Cardiac muscle cell (in vitro differentiated cells and primary cell): ENCODE data around the gene CBX5. TPM values are rescaled to one million over a fixed set of nuclear protein-coding genes. Genes with fewer than 3 reads are reported as not detected.

Experiments used
- DNase-seq, 2 donors: peaks; one replicate each; pipeline versions ENCODE4 v3.0.0 to v3.0.0-alpha.2; 2010 to 2017; ENCODE audit warnings: low read depth in 1 of 2, low spot score in 1 of 2
- H3K27ac ChIP-seq: fragments of 200-600 bp; sonication (generic); 2 replicates; pipeline ENCODE4 v1.5.1; 2016
- H3K27me3 ChIP-seq: fragments of 200-600 bp; sonication (generic); 2 replicates; pipeline ENCODE4 v1.6.0; 2016; ENCODE audit warnings: control low read depth
- H3K36me3 ChIP-seq: fragments of 200-600 bp; sonication (generic); 2 replicates; pipeline ENCODE4 v1.5.1; 2016; ENCODE audit warnings: control low read depth
- H3K4me1 ChIP-seq: fragments of 200-600 bp; sonication (generic); 2 replicates; pipeline ENCODE4 v1.8.1; 2017; ENCODE audit warnings: low read depth, mild to moderate bottlenecking, mixed run types
- H3K4me3 ChIP-seq: fragments of 200-600 bp; sonication (generic); 2 replicates; pipeline ENCODE4 v1.5.1; 2016; ENCODE audit warnings: mild to moderate bottlenecking
- H3K9me3 ChIP-seq: fragments of 200-600 bp; sonication (generic); 2 replicates; pipeline ENCODE4 v1.5.1; 2017; ENCODE audit warnings: low read depth, mild to moderate bottlenecking, control low read depth
- polyA plus RNA-seq: library from polyadenylated mRNA; unstranded; fragments of >200 nt; fragmentation: Nextera tagmentation; extraction: Ambion mirVana; gene quantifications from 2 replicates; pipeline ENCODE4 v1.2.1, GENCODE V29; 2016
- total RNA-seq: library from RNA; depleted of rRNA; stranded (reverse); fragments of >200 nt; gene quantifications from 2 replicates; pipeline ENCODE4 v1.2.3, GENCODE V29; 2016
- TF ChIP-seq, protein P1 (sequence below): IDR thresholded peaks from 2 replicates; pipeline ENCODE4 v1.5.1; 2012; ENCODE audit warnings: low read depth, mild to moderate bottlenecking, low read length

Gene CBX5
- total and polyA plus RNA-seq, 2 experiments from 2014 or later, result 49.5 to 98.3 TPM

- TF ChIP-seq, protein P1, sequence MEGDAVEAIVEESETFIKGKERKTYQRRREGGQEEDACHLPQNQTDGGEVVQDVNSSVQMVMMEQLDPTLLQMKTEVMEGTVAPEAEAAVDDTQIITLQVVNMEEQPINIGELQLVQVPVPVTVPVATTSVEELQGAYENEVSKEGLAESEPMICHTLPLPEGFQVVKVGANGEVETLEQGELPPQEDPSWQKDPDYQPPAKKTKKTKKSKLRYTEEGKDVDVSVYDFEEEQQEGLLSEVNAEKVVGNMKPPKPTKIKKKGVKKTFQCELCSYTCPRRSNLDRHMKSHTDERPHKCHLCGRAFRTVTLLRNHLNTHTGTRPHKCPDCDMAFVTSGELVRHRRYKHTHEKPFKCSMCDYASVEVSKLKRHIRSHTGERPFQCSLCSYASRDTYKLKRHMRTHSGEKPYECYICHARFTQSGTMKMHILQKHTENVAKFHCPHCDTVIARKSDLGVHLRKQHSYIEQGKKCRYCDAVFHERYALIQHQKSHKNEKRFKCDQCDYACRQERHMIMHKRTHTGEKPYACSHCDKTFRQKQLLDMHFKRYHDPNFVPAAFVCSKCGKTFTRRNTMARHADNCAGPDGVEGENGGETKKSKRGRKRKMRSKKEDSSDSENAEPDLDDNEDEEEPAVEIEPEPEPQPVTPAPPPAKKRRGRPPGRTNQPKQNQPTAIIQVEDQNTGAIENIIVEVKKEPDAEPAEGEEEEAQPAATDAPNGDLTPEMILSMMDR, result no peak
- Histone ChIP-seq H3K27ac (no peak overlapping the region), H3K9me3 (no peaks in the 10 kb centered on the region), H3K4me3 (no peak overlapping the region), H3K4me1 (peaks cover 7% of the 10 kb centered on the region), H3K27me3 (peaks cover 35% of the 10 kb centered on the region), H3K36me3 (no peaks in the 10 kb centered on the region)
- no peak for DNase-seq
These were observed 59.4 kb downstream of the CBX5 start for GRCh38 chr12:54220567-54220966.

- Histone ChIP-seq H3K36me3 (no peaks in the 10 kb centered on the region), H3K27ac (no peak overlapping the region), H3K9me3 (no peaks in the 10 kb centered on the region), H3K4me1 (peaks cover 7% of the 10 kb centered on the region), H3K4me3 (no peak overlapping the region), H3K27me3 (peaks cover 35% of the 10 kb centered on the region)
- DNase-seq, result peak; percentile 79
- TF ChIP-seq, protein P1, result peak; percentile 79
These were observed 59.8 kb downstream of the CBX5 start for GRCh38 chr12:54220092-54220557.

DNA sequence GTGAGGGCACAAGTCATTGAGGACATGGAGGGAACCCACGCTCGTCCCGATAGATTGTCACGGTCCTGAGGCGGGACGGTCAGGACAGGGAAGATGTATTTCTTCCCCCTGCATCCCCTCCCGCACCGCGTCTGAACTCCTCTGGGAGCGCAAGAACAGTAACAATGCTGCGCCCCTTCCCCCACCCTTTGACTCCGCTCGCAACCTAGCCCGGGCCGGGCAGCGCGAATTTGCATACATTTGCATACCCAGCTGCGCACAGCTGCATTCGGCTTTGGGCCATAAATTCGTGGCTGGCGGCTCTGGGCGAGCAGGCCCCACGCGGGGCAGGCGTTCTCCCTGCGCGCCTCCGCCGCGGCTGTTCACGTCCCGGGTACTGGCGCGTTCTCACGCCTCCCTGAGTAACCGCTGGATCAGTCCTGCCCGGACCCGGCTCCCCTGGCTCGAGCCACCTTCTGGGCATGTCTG is 62.1 kb downstream of the CBX5 start:
- Histone ChIP-seq H3K27ac (no peak overlapping the region), H3K9me3 (no peaks in the 10 kb centered on the region), H3K27me3 (peaks cover 35% of the 10 kb centered on the region), H3K36me3 (no peaks in the 10 kb centered on the region), H3K4me1 (peaks cover 7% of the 10 kb centered on the region), H3K4me3 (peak overlapping the region; percentile 12)
- DNase-seq, result peak in 1 of 2 donors; percentile 47
- TF ChIP-seq, protein P1, result peak; percentile 1

GRCh38 chr12:54216797-54217661 is 62.9 kb downstream of the CBX5 start:
- peak; percentile 78 to 92 for DNase-seq
- H3K9me3 ChIP-seq, result no peaks in the 10 kb centered on the region
- no peaks in the 10 kb centered on the region for H3K36me3 ChIP-seq
- TF ChIP-seq, protein P1, result peak; percentile 81
- peaks cover 35% of the 10 kb centered on the region for H3K27me3 ChIP-seq
- H3K27ac ChIP-seq, result no peak overlapping the region
- H3K4me3 ChIP-seq, result peak overlapping the region; percentile 12
- H3K4me1 ChIP-seq, result peaks cover 7% of the 10 kb centered on the region

DNA sequence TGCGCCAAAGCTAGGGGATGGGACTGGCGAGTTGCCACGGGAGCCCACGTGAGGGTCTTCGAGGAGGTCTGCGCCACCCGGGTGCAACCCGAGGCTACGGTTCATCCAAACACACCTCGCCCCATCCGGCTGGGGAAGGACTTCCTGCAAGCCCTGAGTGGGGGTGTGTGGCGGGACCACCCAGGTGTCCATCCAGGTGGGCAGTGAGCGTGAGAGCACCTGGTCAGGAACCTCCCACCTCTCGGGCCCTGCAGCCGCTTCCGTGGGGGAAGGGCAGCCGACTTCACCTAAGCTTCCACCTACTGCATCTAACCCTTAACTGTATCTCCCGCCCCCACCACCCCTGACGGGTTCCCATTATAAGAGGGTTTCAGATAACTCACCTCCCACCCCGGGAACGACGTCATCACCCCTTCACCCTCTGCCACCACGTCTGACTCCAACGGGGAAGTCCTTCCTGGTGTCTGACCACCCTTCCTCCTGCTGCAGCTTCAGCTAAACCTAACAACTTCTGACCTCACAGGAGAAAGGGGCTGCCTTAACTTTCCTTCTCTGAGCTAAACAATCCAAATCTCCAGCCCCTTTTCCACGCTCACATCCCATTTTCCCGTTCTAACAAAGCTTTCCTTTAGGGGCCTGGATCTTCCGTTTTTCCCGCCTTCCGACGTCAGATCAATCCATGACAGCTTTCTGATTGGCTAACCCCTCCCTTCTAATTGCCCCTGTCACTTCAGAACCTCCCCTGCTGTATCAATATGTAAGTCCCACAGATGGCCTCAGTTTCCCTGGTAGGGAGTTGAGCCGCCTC is 63.7 kb downstream of the CBX5 start:
- TF ChIP-seq, protein P1, result no peak
- Histone ChIP-seq H3K36me3 (no peaks in the 10 kb centered on the region), H3K27me3 (peaks cover 35% of the 10 kb centered on the region), H3K9me3 (no peaks in the 10 kb centered on the region), H3K27ac (no peak overlapping the region), H3K4me1 (peaks cover 7% of the 10 kb centered on the region), H3K4me3 (no peak overlapping the region)
- no peak for DNase-seq
